Ammon's horn (tissue), 1 donor: ENCODE results near the gene BCAR1.

ENCODE experiments used
- DNase-seq: peaks from one replicate; pipeline ENCODE4 v3.0.0-alpha.2; 2016; ENCODE audit warnings: low spot score

The BCAR1 gene

GRCh38 chr16:75238853-75239541, 12.4 kb downstream of the BCAR1 start:
- no peak for DNase-seq

GRCh38 chr16:75238132-75238852, 13.1 kb downstream of the BCAR1 start:
- DNase-seq = peak; percentile 86

- no peak for DNase-seq
These were observed 13.9 kb downstream of the BCAR1 start for GRCh38 chr16:75237398-75238131.

- DNase-seq = no peak
These were observed 14.6 kb downstream of the BCAR1 start for GRCh38 chr16:75236736-75237397.

GRCh38 chr16:75236232-75236631, 15.2 kb downstream of the BCAR1 start:
- DNase-seq = no peak

- no peak for DNase-seq
These were observed 15.7 kb downstream of the BCAR1 start for GRCh38 chr16:75235721-75236193.

GRCh38 chr16:75234856-75235696, 16.3 kb downstream of the BCAR1 start:
- no peak for DNase-seq

GRCh38 chr16:75233611-75233938, 17.8 kb downstream of the BCAR1 start:
- no peak for DNase-seq

- no peak for DNase-seq
These were observed 19.9 kb downstream of the BCAR1 start for GRCh38 chr16:75231570-75231969.

- DNase-seq = no peak
These were observed 20.8 kb downstream of the BCAR1 start for GRCh38 chr16:75230471-75231110.

- DNase-seq = no peak
These were observed 22.0 kb downstream of the BCAR1 start for GRCh38 chr16:75229172-75230031.

GRCh38 chr16:75228143-75228976, 23.1 kb downstream of the BCAR1 start:
- DNase-seq = no peak

- DNase-seq = no peak
These were observed 23.9 kb downstream of the BCAR1 start for GRCh38 chr16:75227361-75228142.

- no peak for DNase-seq
These were observed 24.7 kb downstream of the BCAR1 start for GRCh38 chr16:75226550-75227360.

- DNase-seq = no peak
These were observed 25.5 kb downstream of the BCAR1 start for GRCh38 chr16:75225678-75226515.

GRCh38 chr16:75225092-75225491, 26.3 kb downstream of the BCAR1 start:
- DNase-seq = no peak
